Measurements from ENCODE around the gene DLGAP4.

DLGAP4 gene

DNA sequence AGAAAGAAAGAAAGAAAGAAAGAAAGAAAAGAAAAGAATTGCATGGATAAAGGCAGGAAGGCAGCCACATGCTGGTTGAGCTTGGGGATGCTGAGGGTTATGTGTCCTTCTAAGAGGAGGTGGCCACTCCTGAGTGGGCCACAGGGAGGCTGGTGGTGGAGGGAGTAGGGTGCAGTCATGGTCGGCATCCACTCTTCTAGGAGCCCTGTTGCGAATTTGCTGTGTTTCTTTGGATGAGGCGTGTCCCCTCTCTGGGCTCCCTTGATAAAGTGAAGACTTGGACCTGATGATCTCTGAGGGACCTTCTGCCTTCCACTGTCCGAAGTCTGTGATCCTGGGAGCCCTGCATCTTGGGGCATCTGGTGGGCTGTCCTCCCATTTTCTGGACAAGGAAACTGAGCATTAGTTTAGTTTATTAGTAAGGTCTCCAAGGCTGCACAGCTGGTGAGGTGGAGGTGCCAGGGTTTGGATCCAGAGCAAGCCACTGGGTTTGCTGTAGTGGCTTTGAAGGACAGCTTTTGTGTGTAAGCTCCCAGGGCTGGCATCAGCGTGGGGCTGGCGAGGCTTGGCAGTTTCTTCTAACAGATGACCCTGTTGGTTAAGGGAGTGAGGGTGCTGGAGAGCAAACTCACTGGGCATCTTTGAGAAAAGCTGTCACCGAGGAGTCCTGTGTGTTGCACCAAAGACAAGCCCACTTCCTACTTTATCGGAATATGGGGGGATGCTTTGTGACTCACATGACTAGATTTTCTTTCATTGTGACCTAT, 4.3 kb downstream of the DLGAP4 start:
- no peak for DNase-seq

DNA sequence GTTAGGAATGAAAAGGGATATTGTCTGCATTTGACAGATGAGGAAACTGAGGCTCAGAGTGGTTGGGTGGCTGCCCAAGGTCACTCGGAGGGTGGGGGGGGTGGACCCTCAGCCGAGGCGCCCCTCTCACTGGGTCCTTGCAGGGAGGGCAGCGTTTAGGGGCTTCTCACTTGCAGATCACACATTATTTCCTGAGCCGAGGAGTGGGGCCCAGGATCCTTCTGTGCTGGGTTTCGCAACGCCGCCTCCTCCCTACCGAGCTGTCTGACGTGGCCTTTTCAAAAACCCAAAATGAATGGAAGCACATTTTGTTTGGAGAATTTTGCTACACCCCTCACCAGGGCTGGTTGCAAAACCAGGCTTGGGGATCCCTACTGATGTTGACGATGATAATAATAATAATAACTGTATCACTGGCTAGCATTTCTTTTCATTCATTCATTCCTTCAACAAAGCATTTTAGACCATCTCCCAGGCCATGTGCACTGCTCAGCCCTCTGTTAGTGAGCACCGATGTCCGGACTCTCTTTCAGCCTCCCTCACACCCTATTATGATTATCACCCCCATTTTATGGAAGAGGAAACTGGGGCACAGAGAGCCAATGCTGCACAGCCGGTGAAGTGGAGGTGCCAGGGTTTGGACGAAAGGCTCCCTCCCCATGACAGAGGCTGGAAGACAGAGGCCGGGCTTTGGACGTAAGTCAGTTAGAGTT, 5.2 kb downstream of the DLGAP4 start:
- DNase-seq = no peak

DNA sequence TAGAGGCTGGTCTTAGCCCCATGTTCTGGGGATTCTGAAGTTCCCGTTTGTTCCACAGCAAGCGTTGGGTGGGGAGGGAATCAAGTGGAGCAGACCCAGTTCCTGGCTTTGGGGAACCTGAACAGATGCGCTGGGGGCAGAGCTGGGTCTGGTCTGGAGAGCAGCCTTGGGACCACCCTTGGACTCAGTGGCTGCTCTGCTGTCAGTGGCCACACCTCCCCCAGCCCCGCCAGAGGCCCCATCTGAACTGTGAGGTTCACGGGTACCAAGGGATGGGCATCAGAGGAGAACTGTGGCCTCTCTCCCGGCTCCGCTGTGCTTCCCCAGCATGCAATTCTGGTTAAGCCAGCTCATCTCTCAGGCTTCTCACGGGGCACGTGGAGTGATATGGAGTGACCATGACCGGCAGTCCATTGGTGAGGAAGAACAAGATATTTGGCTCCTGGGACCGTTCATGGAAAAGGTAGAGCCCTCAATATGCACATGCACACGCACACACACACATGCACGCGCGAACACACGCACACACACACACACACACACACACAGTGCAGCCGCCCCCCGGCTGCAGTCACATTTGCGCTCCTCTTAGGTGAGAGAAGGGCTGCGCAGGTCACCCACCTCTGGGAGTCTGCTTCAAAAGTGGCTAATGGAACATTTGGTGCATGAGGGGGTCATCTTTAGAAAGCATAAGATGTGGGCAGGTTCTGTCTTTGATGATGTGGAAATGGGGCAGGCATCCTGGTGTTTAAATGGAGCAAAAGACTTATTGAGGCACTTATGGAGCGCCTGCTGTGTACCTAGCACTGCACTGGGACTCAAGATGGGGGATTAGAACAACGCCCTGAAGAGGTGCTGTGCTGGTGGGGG, 6.0 kb downstream of the DLGAP4 start:
- DNase-seq = no peak

DNA sequence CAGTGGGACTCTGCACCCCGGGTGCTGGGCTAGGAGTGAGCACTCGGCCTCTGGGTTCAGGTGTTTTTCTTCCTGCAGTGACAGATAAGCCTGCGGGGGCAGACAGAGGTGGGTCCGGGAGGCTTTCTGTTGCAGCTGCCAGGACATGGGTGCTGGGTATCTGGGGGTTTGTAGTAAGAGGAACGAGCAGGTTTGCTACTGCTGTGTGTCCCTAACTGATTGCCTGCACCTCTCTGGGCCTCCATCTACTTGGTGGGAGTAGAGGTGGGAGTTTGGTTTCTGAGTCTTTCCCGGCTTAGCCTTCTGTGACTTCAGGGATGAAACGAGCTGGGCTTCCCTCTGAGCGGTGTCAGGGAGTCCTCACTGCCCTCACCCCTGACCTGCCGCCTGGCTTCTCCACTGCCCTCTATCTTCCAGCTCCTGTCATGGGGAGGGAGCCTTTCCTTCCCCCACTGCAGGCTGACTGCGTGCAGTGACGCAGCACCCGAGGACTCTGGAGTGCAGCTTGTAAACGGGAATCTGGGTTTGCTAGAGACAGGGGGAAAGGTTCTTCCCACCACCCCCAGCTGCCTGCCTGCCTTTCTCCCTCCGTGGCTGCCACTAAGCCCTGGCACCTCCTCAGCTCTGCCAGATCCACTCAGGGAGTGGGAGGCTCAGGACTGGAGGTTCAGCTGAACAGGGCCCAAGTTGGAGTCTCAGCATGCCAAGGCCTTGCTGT, 6.7 kb downstream of the DLGAP4 start:
- no peak for DNase-seq

DNA sequence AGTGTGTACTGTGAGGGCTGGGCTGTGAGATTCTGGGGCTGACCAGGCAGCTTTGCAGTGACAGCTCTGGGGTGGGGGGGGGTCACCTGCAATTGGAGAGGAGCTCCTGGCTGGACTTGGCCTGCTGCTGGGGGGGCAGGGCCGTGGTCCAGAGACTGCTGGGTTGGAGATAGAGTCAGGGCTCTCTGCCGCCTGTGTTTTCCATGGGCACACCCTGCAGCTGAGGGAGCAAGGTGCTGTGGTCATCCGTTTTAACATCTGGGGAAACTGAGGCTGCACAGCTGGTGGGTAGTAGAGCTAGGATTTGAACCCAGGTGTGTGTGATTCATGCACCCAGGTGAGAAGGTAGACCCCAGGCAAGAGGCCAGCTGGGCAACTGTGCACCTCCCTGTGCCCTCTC, 7.3 kb downstream of the DLGAP4 start:
- DNase-seq = no peak

DNA sequence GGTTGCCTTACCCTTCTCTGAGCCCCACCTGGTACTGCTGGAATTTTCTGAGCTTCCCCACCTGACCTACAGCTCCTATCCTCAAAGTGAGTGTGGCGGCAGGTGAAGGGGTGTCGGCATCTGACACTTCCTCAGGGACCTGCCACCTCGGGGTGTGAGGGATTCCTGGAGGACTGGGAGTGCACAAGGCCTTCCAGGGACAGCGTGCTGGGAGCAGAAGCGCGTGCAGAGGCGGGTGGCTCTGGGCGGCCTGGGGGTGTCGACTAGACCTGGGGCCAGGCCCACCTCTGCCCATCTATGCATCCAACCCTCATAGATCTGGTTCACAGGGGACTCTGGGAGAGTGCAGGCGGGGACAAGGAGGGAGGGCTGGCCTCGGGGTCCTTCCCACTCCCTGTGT, 7.8 kb downstream of the DLGAP4 start:
- no peak for DNase-seq

DNA sequence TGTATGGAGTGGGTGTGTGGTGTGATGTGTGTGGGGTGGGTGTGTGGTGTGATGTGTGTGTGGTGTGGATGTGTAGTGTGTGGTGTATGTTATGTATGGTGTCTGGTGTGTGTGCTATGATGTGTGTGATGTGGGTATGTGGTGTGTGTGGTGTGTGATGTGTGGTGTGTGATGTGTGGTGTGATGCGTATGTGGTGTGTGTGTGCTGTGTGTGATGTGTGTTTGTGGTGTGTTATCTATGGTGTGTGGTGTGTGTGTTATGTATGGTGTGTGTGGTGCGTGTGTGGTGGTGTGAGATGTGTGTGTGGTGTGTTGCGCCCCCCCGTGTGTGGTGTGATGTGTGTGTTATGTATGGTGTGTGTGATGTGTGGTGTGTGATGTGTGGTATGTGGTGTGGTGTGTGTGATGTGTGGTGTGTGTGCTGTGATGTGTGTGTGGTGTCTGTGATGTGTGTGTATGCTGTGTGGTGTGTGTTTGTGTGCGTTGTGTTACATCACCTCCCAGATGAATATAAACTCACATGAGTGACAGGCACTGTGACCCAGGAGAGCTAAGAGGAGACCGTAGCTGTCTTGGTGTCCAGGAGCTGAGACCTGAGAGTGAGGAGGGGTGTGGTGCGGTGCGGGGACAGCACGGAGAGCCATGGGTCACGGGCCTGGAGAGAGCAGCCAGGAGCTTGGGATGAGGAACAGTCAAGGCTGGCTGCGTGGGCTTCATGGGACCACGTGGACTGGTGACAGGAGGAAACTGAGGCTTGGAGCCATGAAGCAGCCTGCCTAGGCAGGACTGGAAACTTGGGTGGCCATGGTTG, 8.8 kb downstream of the DLGAP4 start:
- no peak for DNase-seq

DNA sequence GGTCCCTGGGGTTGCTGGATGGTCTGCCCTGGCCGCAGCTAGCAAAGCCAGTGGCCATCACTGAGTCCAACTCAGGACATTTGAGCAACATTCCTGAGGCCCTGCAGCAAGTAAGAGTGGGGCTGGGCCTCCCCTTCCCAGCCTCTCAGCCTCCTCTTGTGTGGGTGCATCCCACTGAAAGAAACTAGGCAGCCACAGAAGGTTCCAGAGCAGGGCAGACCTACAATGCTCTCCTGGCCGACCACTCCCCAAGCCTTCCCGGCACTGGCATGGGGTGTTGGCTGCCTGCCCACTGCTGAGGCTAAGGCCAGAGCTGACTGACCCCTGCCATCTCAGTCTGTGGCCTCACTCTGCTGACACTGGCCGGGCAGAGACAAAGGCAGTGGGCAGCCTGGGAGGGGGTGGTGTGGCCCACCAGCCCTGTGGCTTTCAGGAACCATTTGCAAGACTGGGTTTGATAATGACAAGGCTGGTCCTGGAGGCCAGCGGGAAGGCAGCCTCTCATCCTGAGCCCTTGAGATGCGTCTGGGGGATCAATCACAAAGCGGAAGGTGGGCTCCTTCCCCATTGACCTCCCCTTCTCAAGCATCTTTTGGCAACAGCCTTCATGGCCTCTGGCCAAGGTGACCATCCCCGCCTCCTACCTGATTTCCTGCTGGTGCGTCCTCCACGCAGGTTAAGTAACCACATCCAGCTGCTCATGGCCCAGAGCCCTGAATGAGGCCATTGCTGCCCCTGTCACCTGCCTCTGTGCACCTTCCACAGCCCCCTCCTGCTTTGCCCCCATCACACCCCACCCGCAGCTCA, 9.6 kb downstream of the DLGAP4 start:
- no peak for DNase-seq

DNA sequence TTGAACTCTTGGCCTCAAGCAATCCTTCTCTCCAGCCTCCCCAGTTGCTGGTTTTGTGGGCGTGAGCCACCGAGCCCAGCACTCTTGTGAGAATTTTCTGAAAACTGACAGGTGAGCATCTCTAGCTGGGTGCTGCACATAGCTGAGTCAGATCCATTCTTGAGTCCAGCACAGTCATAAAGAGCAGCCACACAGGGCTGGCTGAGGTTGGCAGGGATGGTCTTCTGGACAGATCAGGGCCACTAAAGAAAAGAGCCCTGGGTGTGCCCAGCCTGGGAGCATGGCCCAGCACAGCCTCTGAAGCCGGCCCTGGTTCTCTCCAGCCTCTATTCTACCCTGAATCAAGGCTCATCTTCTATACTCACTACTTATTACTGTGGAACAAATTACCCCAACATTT, 11.5 kb downstream of the DLGAP4 start:
- DNase-seq = no peak

DNA sequence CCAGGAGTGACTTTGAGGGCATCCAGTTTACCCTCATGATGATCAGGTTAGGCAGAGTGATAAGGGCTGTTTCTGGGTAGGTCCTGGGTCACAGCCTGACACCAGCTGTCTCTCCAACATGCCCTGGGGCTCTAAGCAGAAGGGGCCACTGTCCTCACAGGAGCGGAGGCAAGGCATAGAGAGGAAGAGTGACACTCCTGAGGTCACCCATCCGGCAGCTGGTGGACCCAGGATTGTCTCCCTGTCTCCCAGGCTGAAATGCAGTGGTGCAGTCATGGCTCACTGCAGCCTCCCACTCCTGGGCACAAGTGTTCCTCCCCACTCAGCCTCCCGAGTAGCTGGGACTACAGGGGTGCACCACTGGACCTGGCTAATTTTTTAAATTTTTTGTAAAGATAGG, 12.0 kb downstream of the DLGAP4 start:
- DNase-seq = no peak

DNA sequence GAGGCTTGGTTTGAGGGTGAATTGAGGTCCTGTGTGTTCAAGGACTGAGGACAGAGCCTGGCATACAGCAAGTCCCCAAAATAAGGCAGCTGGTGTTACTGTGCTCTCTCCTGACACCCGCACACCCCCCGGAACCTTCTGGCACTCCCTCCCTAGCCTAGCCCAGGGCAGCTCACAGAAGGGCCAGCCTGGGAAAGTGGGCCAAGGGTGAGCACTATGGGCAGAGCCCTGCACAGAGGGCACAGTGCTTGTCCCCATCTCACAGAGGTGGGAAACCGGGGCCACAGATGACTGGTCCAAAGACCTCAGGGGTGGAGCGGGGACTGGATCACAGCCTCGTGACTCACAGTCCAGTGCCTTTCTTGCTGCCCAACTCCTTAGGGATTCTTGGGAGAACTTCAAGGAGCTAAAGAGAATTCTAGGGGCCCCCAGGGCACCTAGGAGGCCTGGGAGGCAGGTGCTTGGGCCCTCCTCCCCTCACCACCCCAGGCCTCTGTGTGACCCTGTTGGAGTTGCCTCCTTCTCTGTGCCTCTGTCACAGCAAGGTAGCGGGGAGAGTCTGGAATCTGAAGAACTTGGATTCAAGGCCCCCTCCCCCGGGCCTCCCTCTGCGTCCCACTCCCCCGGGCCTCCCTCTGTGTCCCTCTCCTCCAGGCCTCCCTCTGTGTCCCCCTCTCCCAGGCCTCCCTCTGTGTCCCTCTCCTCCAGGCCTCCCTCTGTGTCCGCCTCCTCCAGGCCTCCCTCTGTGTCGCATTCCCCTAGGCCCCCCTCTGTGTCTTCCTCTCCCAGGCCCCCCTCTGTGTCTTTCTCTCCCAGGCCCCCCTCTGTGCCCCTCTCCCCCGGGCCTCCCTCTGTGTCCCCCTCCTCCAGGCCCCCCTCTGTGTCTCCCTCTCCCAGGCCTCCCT, 13.5 kb downstream of the DLGAP4 start:
- no peak for DNase-seq

DNA sequence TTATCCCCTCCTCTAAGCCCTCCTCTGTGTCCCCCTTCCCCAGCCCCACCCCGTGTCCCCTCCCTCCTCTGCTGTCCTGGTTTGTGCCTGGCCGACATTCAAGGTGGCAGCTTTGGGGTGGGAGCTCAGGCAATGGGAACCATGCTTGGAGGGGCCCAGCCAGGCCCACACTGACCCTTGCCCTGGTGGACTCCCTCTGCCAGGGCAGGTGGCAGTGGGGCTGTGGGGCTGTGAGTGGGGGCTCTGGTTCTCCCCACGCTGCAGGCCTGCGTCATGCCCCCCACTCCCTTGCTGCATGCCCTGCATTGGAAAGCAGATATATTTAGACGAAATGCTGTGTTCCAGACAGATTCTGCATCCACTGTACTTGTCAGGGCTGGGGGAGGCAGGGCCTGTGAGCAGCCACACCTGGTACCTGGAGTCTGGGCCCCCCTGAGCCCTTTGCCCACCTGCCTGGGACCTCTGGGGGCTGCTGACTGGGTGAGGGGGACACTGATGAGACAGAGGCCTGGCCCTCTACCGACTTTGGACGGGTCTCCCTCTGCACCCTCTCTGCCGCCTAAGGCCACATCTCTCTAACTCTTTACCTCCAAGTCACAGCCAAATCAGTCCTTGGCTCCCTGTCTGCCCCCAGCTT, 14.2 kb downstream of the DLGAP4 start:
- DNase-seq = no peak

DNA sequence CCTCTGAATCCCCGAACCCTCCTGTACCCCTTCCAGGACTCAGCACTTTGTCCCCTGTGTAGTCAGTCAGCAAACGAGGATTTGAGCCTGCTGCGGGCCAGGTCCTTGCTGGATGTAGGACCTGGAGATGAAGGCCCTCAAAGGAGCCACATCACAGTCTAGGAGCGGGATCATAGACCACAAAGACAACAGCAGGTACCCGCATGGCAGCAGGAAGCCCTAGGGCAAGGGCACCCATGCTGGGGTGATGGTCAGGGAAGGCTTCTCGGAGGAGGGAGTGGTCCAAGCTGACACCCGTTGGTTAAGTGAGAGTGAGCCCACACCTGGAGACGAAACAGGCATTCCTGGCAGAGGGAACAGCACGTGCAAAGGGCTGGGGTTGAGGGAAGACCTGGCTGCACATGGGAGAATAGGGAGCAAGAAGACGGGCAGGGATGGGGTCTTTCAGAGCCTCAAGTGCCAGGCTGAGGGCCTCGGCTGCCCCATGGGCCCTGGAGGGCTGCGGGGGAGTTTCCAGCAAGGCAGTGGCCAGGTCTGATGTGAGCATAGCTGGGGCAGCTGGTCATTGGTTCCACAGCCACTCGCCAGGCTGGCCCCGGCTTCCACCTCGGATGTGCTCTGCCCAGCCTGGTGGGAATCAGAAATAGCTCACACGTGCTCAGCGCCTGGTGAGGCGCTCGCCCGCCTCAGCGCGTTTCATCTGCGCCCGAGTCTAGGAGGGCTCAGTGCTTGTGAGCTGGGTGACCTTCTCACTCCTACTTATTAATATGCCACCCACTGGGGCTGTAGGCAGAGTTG, 15.0 kb downstream of the DLGAP4 start:
- no peak for DNase-seq

DNA sequence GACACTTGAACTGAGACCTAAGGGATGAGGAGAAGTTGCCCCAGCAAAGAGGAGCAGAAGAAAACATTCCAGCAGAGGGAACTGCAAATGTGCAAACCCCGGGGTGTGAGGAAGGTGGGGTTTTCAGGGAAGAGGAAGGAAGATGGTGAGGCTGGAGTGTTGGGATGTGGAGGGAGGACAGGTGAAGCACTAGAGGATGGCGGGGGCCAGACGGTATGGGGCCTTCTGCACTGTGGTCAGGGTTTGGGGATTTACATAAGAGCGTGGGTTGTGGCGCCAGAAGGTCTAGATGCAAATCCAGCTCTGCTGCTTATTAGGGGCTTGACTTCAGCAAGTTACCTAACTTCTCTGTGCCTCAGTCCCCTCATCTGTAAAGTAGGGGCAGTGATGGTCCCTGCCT, 16.0 kb downstream of the DLGAP4 start:
- no peak for DNase-seq

DNA sequence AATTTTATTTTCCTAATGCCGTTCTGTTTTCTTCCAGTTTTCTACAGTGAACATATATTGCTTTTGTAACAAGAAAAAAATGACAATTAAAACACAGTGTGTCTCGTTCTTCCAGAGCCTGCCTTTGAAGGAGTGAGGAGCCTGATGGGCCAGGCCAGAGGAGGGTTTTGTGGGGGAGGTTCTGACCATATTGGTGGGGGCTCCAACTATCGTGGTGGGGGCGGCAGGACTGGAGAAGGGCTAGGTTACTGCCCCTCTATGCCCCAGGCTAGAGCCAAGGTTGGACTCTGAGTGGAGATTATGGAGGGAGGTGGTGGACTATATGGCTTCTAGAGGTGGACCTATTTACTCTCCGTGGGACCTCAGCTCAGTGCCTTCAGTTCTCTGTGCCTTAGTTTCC, 24.0 kb downstream of the DLGAP4 start:
- no peak for DNase-seq

DNA sequence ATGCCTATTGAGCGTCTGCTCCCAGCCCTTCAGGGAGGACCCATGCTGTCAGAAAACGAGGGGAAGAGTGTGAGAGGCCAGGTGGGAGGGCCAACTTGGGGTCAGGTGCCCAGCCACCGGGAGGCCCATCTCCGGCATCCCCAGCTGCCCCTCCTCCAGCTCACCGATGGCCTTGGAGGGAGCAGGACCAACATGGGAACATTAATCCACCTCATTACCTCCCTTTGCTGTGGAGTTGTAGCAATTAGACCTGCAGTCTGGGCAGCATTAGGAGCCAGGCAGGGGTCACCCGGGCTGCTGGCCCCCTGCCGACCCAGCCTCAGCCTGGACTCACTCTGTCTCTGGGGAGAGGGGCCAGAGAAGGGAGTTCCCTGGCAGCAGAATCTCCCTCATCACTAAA, 25.1 kb downstream of the DLGAP4 start:
- DNase-seq = no peak

DNA sequence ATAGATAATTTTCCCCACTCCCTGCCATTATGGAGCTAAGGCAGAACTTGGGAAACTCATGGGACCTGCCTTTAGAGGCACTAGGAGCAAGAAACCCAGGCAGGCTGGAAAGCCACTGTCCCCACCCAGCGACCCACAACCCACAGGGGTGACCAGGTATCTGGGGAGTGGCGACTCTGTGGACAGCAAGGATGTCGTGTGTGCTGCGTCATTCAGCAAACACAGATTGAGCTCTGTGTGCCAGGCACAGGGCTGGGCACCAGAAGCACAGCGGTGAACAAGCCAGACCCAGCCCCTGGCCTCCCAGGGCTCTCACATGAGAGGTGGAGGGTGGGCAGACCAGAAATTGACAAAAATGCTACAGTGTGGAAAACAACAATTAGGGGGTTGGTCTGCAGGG, 27.7 kb downstream of the DLGAP4 start:
- DNase-seq = no peak

DNA sequence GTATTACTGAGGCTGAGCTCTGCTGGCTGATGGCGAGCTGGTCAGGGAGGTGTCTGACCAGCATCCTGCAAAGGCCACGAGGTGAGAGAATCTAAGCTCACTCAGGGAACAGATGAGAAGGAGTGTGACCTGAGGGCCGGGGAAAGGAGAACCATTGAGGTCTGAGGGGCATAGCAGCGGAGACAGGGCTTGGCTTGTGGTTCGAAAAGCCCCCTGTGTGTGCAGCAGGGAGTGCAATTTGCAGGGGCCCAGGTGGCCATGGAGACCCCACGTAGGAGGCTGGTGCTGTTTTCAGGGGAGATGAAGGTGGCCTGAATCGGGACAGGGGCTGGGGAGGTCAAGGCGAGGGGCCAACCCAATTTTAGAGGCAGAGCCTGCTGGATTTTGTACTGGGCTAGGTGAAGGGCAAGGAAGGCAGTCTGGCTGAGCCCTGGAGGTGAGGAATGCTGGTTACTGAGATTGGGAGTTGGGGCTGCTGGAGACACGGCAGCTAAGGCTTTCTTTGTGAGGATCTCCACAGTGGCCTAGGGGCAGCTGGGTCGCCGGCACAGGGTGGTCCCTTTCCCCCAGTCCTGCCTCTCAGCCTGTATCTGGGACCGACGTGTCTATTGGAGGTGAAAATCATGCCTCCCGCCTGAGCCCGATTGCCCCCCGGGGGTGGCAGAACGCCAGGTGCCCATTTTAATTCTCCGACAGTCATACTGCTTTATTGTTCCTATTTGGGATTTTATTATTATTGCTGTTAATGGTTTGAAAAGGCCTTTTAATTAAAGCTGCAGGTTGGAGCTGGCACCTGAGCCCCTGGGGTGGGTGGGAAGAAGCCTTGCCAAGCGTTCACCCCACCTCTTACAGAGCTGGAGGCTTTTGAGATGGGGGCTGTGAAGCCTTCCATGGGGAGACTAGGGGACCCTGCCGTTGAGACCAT, 28.4 kb downstream of the DLGAP4 start:
- DNase-seq = no peak
